ENCODE measurements around the gene PLAAT2.

- TF ChIP-seq, protein P1, sequence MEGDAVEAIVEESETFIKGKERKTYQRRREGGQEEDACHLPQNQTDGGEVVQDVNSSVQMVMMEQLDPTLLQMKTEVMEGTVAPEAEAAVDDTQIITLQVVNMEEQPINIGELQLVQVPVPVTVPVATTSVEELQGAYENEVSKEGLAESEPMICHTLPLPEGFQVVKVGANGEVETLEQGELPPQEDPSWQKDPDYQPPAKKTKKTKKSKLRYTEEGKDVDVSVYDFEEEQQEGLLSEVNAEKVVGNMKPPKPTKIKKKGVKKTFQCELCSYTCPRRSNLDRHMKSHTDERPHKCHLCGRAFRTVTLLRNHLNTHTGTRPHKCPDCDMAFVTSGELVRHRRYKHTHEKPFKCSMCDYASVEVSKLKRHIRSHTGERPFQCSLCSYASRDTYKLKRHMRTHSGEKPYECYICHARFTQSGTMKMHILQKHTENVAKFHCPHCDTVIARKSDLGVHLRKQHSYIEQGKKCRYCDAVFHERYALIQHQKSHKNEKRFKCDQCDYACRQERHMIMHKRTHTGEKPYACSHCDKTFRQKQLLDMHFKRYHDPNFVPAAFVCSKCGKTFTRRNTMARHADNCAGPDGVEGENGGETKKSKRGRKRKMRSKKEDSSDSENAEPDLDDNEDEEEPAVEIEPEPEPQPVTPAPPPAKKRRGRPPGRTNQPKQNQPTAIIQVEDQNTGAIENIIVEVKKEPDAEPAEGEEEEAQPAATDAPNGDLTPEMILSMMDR (IDR thresholded peaks at IDR 0.05): no peak
- TF ChIP-seq POLR2A (IDR thresholded peaks at IDR 0.05): no peak
- TF ChIP-seq EP300 (IDR thresholded peaks at IDR 0.05): no peak
Observed at GRCh38 chr11:63599211-63600122, 36.3 kb upstream of the PLAAT2 start.

Data from ovary (tissue), 3 donors.